Epidermal melanocyte (primary cell): ENCODE measurements around the gene SERPINA9.

Experiments used
- DNase-seq: peaks from one replicate; pipeline ENCODE4 v3.0.0; 2011; ENCODE audit warnings: low spot score; ENCODE audit not compliant: insufficient read length

The SERPINA9 gene

GRCh38 chr14:94462763-94463572 is 13.0 kb downstream of the SERPINA9 start:
- no peak for DNase-seq

GRCh38 chr14:94462219-94462551 is 13.8 kb downstream of the SERPINA9 start:
- no peak for DNase-seq

GRCh38 chr14:94461526-94462218 is 14.3 kb downstream of the SERPINA9 start:
- DNase-seq: no peak

GRCh38 chr14:94460631-94461416 is 15.2 kb downstream of the SERPINA9 start:
- DNase-seq: no peak

GRCh38 chr14:94458558-94459205 is 17.3 kb downstream of the SERPINA9 start:
- no peak for DNase-seq

GRCh38 chr14:94458096-94458495 is 17.9 kb downstream of the SERPINA9 start:
- no peak for DNase-seq

- DNase-seq: no peak
Measured at GRCh38 chr14:94455928-94456327, 20.1 kb downstream of the SERPINA9 start.

- no peak for DNase-seq
Measured at GRCh38 chr14:94451826-94452225, 24.2 kb downstream of the SERPINA9 start.

GRCh38 chr14:94451091-94451771 is 24.8 kb downstream of the SERPINA9 start:
- no peak for DNase-seq

- no peak for DNase-seq
Measured at GRCh38 chr14:94450722-94451090, 25.3 kb downstream of the SERPINA9 start.

GRCh38 chr14:94449930-94450329 is 26.1 kb downstream of the SERPINA9 start:
- DNase-seq: no peak

GRCh38 chr14:94448071-94448808 is 27.8 kb downstream of the SERPINA9 start:
- DNase-seq: no peak

GRCh38 chr14:94447206-94447605 is 28.8 kb downstream of the SERPINA9 start:
- no peak for DNase-seq

GRCh38 chr14:94446126-94446525 is 29.9 kb downstream of the SERPINA9 start:
- no peak for DNase-seq

GRCh38 chr14:94445003-94445402 is 31.0 kb downstream of the SERPINA9 start:
- no peak for DNase-seq

- no peak for DNase-seq
Measured at GRCh38 chr14:94441531-94442205, 34.3 kb downstream of the SERPINA9 start.

GRCh38 chr14:94441130-94441529 is 34.9 kb downstream of the SERPINA9 start:
- DNase-seq: no peak

- DNase-seq: no peak
Measured at GRCh38 chr14:94439453-94440057, 36.4 kb downstream of the SERPINA9 start.

GRCh38 chr14:94428610-94429009 is 47.4 kb downstream of the SERPINA9 start:
- DNase-seq: no peak
